HK-2 (cell line): Measurements from ENCODE around the gene NLRP6.
"Not testable (repeated sequence)": the region's sequence is repeated elsewhere in the genome, so short reads cannot be mapped to it uniquely, and the experiment has no call there.

Experiments used
- DNase-seq: peaks from one replicate; pipeline ENCODE4 v3.0.0-alpha.2; 2018; ENCODE audit not compliant: unreplicated experiment

Gene NLRP6

DNA sequence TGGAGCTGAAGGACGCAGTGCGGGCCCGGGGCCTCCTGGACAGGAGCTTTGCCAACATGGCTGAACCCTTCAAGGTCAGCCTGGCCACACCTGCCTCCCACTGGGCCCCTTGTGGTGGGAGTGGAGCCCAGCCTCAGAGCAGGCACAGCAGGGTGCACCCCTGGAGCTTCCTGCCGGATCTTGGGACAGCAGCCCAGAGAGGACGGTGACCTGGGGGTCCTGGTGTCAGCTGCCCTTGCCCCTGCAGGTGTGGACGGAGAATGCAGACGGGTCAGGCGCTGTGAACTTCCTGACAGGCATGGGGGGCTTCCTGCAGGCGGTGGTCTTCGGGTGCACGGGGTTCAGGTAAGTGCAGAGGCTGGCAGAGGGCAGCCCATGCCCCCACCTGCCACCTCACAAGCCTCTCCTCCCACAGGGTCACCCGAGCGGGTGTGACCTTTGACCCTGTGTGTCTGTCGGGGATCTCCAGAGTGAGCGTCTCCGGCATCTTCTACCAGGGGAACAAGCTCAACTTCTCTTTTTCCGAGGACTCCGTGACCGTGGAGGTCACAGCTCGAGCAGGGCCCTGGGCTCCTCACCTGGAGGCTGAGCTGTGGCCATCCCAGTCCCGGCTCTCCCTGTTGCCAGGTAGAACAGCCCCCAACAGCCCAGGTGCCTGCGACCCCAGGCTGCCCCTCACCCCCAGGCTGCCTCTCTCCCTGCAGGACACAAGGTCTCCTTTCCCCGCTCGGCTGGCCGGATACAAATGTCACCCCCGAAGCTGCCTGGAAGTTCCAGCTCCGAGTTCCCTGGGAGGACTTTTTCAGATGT lies 15.8 kb downstream of the NLRP6 start:
- no peak for DNase-seq

DNA sequence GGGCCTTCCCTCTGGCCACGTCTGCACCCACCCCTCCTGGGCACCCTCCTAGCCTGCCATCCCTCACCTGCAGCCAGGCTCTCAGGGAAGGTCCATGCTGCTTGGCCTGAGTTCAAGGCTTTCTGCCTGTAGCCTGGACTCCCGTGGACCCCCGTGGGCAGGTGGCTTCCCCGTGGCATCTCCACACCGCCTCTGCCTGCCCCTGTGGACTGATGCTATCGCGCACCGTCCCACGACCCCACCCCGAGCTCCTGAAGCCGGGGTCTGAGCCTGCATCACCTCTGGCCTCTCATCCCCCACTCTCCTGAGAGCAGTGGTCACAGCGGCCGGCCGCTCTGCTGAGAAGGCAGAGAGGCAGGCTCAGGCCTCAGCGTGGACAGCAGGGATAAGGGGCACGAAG lies 16.6 kb downstream of the NLRP6 start:
- no peak for DNase-seq

DNA sequence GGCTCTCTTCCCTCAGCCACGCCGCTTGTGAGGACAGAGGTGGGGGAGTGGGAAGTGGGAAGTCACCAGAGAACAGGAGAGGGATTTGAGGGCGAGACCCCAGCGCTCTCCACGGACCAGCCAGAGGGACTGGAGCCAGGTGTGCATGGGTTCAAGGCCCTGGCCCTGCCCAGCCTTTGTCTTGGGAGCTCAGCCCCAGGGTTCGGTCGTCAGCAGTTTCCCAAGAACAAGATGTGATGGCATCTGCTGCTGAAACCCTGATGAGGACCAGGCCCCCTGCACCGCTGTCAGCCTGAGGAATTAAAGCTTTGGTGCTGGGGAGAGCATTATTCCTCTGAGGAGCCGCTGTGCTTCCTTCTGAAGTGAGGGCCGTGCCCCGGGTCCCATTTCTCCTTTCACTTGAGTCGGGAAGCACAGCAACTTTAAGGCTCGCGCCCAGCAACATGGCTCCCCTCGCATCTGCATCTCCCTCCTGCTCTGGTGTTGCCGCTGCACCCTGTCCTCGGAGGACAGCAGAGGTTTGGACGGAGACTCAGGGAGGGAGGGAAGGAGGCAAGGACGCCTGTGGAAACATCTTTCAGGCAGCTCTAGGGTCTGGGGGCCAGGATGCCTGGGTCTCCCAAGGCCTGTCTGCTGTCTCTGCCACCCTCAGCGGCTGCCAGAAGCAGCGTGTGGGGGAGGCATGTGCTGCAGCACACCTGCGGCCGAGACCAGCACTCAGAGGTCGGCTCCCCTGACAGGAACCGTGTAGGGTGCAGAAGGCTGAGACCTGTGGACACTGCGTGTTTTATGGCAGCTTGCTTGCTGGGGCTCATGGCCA lies 17.4 kb downstream of the NLRP6 start:
- DNase-seq, result no peak

DNA sequence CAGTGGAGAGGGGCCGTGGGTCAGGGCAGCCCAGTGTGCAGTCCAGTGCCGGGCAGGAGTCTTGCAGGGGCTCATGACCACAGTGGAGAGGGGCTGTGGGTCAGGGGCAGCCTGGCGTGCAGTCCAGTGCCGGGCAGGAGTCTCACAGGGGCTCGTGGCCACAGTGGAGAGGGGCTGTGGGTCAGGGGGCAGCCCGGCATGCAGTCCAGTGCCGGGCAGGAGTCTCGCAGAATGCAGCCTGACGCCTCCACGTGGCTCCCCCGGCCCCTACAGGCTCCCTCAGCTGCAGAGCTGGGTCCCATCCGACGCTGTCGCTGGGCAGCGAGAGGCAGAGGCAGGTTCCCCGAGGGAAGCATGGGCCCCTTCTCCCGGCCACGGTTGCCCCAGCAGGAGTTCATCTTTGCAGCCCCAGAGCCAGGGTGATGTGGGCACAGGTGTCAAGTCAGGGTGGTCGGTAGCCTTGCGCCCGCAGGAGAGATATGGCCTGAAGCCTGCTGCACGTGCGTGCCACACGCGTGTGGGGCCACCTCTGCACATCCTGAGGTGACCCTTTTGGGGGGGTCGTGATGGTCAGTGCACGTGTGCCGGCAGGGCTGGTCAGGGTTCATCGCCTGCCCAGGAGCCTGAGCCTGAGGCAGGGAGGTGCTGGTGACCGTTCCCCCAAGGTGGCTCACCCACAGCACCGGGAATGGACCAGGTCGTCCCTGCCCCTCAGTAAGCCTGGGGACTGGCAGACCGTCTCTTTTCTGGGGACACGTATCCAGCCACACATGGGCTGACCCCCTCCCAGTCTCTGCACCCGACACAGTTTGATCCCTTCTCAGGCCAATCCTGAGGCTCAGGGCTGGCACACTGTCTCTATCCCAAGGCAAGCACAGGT lies 18.2 kb downstream of the NLRP6 start:
- DNase-seq, result no peak

DNA sequence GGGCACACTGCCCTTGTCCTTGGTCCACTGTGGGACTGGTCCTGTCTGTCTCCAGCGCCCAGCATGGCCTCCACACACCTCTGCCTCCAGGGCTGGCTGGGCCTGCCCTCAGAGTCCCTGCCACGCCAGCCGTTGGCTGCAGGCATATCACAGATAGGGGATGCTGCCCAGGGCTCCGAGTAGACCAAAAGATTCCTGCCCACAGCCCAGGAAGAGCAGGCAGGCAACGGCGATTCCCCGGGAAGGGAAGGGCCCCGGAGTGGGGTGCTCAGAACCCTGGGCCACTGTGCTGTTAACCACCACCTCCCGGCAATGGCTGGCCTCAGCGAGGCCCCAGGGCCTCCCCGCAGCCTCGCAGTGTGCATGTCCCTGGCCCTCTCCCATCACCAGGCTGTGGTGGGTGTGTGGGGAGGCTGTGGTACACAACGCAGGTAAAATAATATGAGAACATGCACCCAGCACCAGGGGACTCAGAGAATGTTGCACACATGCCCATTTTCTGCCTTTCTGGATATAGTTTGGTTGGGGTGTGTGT lies 18.9 kb downstream of the NLRP6 start:
- no peak for DNase-seq

DNA sequence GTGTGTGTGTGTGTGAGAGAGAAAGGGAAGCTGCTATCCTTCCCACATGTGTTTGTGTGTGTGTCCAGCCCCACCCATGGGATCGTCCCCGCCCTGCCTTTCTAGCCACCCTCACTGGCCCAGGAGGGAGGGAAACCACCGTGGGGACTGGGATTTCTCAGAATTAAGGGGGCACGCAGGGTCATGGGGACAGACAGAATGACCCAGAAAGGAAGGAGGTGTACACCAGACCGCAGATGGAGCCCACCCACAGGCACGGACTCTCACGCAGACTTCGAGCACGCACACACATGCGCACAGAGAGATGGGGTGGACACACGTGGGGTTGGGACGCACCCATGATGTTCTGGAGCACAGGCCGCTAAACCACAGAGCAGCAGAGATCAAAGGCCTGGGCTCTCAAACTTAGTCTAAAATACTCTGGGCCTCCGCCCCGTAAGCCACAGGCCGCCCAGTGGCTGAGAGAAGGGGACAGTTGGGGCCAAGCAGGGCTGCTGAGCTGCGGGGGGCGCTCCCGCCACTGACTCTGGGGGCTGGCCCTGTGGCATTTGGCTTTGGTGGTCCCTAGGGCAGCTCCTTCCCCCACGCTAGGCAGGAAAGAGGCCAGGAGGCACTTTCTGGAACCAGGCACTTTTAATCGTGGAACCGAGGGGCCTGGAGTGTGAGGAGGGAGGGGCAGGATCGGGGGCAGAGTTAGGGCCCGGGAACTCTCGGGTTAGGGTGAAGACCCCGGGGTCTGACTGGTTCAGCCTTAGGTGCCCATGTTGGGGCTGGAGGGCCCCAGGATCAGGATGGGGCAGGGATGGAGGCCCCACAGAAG lies 19.6 kb downstream of the NLRP6 start:
- no peak for DNase-seq

DNA sequence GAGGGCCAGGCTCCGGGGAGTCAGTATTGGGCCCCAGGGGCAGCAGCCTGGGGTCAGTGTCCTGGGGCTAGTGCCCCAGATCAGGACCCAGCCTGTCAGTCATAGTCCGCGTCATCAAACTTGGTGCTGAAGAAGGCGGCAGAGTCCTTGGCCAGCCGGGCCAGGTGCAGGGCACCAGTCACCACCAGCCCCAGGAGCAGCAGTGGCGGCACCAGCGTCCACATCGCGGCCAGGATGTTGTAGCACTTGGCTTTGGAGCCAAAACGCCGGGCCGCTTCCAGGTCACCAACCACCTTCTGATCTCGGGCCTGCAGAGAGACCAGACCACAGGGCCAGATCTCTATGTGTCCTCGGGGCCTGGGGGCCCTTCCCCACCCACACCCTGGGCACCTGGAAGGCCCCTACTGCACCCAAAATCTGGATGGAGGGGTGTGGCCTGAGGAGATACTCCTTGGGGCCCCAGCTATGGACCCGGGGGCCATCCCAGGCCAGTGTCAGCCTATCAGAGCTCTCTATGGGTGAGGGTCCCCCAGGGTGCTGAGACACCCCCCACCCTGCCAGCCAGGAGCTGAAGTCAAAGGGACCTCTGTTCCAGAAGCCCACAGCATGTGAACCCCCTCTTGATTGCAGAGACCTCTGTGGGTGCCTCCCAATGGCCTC lies 20.3 kb downstream of the NLRP6 start:
- no peak for DNase-seq

DNA sequence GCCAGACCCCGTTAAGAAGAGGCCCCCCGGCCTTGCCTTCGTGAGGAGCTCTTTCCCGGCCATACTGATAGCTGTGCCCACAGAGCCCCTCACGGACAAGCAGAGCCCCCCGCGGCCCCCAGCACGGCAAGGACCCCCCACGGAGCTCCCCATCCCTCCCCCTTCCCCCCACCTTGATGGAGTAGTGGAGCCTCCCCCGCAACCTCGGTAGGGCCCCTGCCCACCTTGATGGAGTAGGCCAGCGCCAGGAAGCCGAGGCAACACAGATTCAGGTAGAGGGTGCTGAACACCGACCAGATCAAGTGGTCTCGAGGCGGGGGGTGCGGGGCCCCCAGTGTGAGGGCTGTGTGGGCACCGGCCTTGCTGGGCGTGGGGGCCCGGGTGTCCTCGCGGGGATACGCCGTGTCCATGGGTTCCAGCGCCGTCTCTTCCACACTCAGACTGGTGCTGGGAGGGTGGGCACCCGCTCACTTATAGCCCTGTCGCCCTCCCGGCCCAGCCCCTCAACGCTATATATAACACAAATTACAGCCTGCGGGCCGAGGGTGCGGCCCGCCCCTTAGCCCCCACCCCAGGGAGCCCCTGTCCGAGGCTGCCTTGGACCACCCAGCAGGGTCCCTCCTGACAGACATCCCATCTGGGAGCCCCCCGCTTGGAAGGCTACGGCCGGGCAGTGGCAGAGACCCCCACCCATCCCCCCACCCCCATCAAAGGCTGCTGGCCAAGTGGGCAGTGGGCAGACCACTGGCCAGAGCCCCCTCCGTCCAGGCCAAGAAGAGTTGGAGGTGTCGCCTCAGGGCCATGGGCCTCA lies 21.1 kb downstream of the NLRP6 start, which contains the start of gene IFITM5:
Gene IFITM5, minus strand, starts transcription at position 446 of the 811 bp plus-strand sequence. Its CDS starts 36 bp downstream, at position 410.
- DNase-seq, result no peak

DNA sequence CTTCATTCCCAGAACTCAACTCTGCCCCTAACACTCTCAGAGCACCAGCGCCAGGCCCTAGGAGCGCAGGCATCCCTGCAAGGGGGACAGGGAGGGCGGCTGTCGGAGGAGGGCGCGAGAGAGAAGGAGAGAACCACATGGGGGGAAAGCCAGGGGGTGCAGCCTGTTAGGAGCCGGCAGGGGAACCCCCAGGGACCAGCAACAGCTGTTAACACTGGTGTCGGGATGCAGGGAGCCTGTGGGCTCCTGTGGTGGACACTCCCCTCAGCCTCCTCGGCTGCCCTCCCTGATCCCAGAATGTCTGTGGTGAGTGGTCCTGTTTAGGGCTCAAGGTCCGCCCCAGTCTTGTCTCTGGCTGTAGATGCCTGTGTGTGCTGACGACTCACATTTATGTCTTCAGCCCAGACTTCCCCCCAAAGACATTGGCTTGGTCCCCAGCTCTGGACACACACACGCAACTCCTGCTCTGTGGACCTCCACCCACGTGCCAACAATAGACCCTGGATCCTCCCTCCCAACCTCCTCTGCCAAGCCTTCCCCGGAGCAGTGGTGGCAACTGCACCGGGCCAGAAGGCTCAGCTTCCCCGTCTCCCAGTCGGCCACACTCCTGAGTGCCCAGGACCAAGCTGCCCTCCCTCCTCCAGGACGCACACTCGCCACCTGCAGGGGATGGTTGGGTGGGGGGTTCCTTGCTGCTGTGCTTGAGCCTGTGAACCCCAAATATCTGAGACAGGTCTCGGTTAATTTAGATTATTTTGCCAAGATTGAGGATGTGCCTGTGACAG lies 21.9 kb downstream of the NLRP6 start:
- no peak for DNase-seq

DNA sequence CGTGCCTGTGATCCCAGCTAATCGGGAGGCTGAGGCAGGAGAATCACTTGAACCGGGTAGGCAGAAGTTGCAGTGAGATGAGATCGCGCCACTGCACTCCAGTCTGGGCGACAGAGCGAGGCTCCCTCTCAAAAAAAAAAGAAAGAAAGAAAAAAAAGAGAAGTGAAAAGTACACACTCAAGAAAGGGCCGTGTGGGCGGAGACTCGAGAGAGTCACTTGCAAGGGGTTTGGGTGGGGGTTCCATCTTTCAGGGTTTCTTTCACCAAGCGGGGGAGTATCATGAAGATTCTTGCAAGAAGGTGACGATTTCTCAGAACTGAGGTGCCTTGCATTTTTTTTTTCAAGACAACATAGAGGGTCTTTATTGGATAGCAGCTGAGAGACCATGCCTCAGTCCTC lies 25.2 kb downstream of the NLRP6 start:
- DNase-seq, result no peak

DNA sequence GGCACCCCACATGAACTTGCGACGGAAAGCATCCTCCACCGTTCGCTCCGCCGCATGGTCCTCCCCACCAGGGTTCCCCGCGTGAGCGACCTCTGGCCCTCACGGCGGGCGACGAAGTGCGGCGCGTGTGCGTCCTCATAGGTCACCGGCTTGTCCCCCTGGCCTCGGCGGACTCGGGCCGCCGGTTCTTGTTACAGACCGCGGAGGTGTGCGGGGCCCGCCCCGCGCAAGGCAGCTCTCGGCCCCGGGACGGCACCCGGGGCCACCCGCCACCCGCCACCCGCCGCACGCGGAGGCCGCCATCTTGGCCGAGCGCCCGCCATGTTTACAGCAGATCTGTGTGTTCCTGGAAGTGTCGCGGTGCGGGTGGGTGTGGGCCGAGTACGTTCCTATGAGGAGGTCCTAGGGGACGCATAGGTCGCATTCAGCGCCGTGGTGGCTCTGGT lies 25.9 kb downstream of the NLRP6 start:
- no peak for DNase-seq

DNA sequence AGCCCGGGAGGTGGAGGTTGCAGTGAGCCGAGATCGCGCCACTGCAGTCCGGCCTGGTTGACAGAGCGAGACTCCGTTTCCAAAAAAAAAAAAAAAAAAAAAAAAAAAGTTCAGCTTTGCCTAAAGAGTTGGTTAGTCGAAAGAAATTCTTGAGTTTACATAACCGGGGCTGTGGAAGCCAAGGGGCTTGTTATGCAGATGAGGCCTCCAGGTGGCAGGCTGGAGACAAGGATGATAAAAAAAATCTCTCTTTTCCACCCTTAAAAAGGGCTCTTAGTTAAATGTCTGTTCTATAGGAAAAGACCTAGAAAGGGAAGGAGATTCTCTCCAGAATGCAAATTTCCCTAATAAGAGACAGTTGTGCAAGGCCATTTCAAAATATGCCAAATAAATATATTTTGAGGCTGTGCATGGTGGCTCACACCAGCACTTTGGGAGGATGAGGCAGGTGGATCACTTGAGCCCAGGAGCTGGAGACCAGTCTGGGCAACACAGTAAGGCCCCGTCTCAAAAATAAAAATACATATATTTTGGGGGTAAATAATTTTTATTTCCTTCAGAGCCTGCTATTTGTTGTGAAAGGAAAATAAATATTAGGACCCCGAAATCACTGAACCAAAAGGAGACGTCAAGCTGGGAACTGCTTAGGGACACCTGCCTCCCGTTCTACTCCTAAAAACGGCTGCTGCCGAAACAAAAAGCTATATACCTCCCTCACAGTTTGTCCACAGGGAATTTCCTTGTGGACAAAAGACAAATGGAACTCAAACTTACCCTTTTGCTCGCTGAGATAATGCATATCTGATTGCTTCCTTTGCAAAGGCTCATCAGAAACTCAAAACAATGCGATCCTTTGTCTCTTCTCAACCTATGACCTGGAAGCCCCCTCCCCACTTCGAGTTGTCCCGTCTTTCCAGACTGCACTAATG lies 27.0 kb downstream of the NLRP6 start:
- DNase-seq, result no peak

DNA sequence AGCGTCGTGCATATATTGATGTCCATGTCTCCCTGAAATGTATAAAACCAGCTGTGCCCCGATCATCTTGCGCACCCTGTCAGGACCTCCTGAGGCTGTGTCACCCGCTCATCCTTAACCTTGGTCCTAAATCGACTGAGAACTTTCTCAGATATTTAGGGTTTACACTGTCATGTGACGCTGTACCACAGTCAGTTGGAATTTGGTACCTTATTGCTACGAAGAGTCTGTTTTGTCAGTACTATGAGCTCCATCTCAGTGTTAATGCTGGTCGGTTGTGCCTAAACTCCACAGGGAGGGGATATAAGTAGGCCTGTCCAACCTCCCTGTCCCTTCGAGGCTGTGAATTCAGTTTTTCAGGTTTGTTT lies 27.6 kb downstream of the NLRP6 start:
- no peak for DNase-seq

DNA sequence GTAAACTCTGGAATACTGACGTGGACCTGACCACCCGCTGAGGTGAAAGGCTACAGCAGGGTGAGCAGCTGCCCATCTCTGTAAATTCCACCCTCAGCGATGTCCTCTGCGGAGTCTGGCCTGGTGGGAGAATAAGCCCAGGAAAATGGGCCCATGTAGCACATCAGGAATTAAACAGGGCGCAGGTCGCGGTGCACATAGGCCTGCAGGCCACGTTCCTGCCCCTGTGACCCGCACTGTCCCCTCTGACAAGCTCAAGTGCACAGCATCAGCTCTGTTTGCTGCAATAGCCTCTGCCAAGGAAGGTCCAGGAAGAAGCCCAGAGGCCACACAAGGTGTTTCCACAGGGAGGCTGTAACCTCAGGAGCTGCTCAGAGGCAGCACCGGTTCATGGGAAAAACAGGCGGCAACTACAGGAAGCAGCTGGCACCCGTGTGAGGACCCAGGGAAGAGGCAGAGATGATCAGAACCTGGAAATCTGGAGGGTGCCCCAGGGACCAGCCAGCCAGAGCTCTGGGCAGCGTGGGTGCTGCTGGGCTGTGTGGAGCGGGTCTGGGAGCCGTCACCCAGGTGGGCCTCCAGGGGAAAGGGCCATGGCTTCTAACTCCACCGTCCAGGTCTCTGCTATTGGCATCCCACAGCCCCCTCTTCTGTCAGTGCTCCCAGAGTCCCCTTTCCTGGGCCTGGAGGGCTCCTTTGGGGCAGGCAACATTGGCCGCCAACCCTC lies 28.6 kb downstream of the NLRP6 start:
- DNase-seq, result no peak

DNA sequence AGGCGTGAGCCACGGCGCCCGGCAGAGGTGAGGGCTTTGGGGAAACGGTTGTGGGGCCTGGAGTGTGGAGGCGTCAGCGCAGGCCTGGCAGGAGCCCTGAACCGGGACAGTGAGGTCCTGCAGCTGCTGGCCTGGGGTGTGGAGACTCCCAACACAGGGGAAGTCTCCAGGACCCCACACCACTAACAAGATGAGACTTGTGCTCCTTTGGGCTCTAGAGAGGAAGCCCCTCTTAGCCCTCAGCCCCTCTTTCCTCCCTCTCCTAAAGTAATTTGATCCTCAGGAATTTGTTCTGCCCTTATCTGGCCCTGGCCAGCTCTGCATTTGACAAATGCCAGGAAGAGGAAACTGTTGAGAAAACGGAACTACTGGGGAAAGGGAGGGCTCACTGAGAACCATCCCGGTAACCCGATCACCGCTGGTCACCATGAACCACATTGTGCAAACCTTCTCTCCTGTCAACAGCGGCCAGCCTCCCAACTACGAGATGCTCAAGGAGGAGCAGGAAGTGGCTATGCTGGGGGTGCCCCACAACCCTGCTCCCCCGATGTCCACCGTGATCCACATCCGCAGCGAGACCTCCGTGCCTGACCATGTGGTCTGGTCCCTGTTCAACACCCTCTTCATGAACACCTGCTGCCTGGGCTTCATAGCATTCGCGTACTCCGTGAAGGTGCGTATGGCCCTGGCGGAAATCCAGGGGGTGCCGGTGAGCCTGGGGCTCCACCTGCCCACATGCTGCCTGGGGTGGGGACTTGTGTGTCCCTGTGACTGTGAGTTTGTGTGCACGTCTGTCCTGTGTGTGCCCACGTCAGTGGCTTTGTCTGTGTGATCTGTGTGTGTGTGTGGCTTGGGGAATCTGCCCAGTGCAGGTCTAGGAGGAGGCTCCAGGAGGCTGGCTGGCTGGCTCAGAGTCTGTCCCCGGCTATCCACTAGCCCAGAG lies 29.8 kb downstream of the NLRP6 start, which contains the start of gene IFITM2:
Gene IFITM2, plus strand, starts transcription at position 51 of the 943 bp plus-strand sequence. Its CDS starts 377 bp downstream, at position 428.
- DNase-seq, result not testable (repeated sequence)
